Measurements from ENCODE around the gene THAP11.

GRCh38 chr16:67888331-67888730 is 46.2 kb downstream of the THAP11 start:
- no peak for TF ChIP-seq POLR2AphosphoS5 (IDR thresholded peaks at IDR 0.05)
- TF ChIP-seq, protein P1, sequence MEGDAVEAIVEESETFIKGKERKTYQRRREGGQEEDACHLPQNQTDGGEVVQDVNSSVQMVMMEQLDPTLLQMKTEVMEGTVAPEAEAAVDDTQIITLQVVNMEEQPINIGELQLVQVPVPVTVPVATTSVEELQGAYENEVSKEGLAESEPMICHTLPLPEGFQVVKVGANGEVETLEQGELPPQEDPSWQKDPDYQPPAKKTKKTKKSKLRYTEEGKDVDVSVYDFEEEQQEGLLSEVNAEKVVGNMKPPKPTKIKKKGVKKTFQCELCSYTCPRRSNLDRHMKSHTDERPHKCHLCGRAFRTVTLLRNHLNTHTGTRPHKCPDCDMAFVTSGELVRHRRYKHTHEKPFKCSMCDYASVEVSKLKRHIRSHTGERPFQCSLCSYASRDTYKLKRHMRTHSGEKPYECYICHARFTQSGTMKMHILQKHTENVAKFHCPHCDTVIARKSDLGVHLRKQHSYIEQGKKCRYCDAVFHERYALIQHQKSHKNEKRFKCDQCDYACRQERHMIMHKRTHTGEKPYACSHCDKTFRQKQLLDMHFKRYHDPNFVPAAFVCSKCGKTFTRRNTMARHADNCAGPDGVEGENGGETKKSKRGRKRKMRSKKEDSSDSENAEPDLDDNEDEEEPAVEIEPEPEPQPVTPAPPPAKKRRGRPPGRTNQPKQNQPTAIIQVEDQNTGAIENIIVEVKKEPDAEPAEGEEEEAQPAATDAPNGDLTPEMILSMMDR (IDR thresholded peaks at IDR 0.05 in 8 of 11, conservative IDR thresholded peaks at IDR 0.05 in 3 of 11): no peak

All from spleen (tissue), 7 donors.